Sigmoid colon (tissue), 7 donors: ENCODE measurements around the gene FOXK2. TPM values are rescaled to one million over a fixed set of nuclear protein-coding genes. Genes with fewer than 3 reads are reported as not detected.

Source experiments
- DNase-seq: peaks from one replicate; pipeline ENCODE4 v3.0.0-alpha.2; 2019
- H3K27ac ChIP-seq, 4 donors: fragments of 200-600 bp; sonication (generic); one replicate each; pipeline ENCODE4 v1.5.1; 2016 to 2019; ENCODE audit warnings: mild to moderate bottlenecking in 1 of 4
- H3K27me3 ChIP-seq, 3 donors: fragments of 200-600 bp; sonication (generic); one replicate each; pipeline ENCODE4 v1.5.1; 2019; ENCODE audit warnings: mild to moderate bottlenecking in 1 of 3
- H3K36me3 ChIP-seq, 4 donors: fragments of 200-600 bp; sonication (generic); one replicate each; pipeline ENCODE4 v1.5.1; 2016 to 2019
- H3K4me1 ChIP-seq, 4 donors: fragments of 200-600 bp; sonication (generic); one replicate each; pipeline ENCODE4 v1.5.1; 2017 to 2019
- H3K4me3 ChIP-seq, 4 donors: fragments of 200-600 bp; sonication (generic); one replicate each; pipeline ENCODE4 v1.5.1; 2017 to 2019; ENCODE audit warnings: mild to moderate bottlenecking in 2 of 4, moderate library complexity in 1 of 4
- H3K9me3 ChIP-seq, 4 donors: fragments of 200-600 bp in 3 of 4; sonication (generic) in 3 of 4; one replicate each; pipeline versions ENCODE4 v1.5.1 to v1.6.1; 2013 to 2019
- EP300 ChIP-seq, 4 donors: sonication (generic); formaldehyde crosslinking; IDR thresholded peaks; one replicate each; pipeline ENCODE4 v1.6.1; 2017; ENCODE audit warnings: antibody characterized with exemption in 4 of 4
- POLR2A ChIP-seq, 2 donors: fragments of 450-650 bp; IDR thresholded peaks; one replicate each; pipeline ENCODE4 v1.6.1; 2016; ENCODE audit warnings: antibody characterized with exemption in 2 of 2, mild to moderate bottlenecking in 2 of 2, moderate library complexity in 2 of 2
- POLR2AphosphoS5 ChIP-seq, 4 donors: sonication (generic); formaldehyde crosslinking; IDR thresholded peaks; one replicate each; pipeline ENCODE4 v1.6.1; 2017; ENCODE audit warnings: antibody characterized with exemption in 4 of 4
- WGBS, 2 donors: extraction: QIAGEN DNeasy Blood & Tissue Kit; methylation state at CpG; one replicate each; pipeline ENCODE4 v1.1.7; 2013; 5-methylcytosine and 5-hydroxymethylcytosine counted together
- intact Hi-C: fragments of 100-400 bp; cut with DNase I; formaldehyde crosslinking; loops from one replicate; pipeline ENCODE4 v1.15.1; 2023
- polyA plus RNA-seq, 3 donors: library from polyadenylated mRNA; stranded (reverse); fragments of 200-250 nt; gene quantifications; one replicate each; pipeline ENCODE4 v1.2.3, GENCODE V29; 2013
- total RNA-seq, 4 donors: library from RNA; depleted of rRNA; stranded (reverse); fragments of >200 nt; gene quantifications; one replicate each; pipeline ENCODE4 v1.1.0, GENCODE V29; 2016
- TF ChIP-seq, protein P1 (sequence below), 4 experiments: fragments of 450-650 bp in 3 of 4; fragments of 200-600 bp in 1 of 4; IDR thresholded peaks; one replicate each; pipeline ENCODE4 v1.5.1; 2016 to 2019; ENCODE audit warnings: antibody characterized with exemption in 4 of 4, mild to moderate bottlenecking in 3 of 4, moderate library complexity in 2 of 4
- donor health status: healthy with polysubstance abuse.
- donor health status: Bipolar disorder and iron deficiency.
- donor health status: healthy.

FOXK2 gene
- total and polyA plus RNA-seq, 7 donors = 10.2 to 56.8 (median 29.3) TPM

GRCh38 chr17:82615084-82616020 lies 95.8 kb downstream of the FOXK2 start:
- no peak overlapping the region for H3K4me3 ChIP-seq
- H3K36me3 ChIP-seq = peaks cover 13 to 76% (median 51%) of the 10 kb centered on the region in 4 donors
- no peaks in the 10 kb centered on the region for H3K4me1 ChIP-seq
- H3K27ac ChIP-seq = no peak overlapping the region
- no peaks in the 10 kb centered on the region for H3K27me3 ChIP-seq
- intact Hi-C loops = loop anchor here (2.0 kb wide), 1 partner anchor 27 kb away; no protein-coding TSS in a partner anchor
- WGBS, 2 donors = 94% methylated on average over 45 of the region's 45 CpGs
- H3K9me3 ChIP-seq = no peaks in the 10 kb centered on the region
- no peak for DNase-seq
- TF ChIP-seq POLR2AphosphoS5 (IDR thresholded peaks at IDR 0.05) = no peak
- no peak for TF ChIP-seq EP300 (IDR thresholded peaks at IDR 0.05)
- TF ChIP-seq, protein P1, sequence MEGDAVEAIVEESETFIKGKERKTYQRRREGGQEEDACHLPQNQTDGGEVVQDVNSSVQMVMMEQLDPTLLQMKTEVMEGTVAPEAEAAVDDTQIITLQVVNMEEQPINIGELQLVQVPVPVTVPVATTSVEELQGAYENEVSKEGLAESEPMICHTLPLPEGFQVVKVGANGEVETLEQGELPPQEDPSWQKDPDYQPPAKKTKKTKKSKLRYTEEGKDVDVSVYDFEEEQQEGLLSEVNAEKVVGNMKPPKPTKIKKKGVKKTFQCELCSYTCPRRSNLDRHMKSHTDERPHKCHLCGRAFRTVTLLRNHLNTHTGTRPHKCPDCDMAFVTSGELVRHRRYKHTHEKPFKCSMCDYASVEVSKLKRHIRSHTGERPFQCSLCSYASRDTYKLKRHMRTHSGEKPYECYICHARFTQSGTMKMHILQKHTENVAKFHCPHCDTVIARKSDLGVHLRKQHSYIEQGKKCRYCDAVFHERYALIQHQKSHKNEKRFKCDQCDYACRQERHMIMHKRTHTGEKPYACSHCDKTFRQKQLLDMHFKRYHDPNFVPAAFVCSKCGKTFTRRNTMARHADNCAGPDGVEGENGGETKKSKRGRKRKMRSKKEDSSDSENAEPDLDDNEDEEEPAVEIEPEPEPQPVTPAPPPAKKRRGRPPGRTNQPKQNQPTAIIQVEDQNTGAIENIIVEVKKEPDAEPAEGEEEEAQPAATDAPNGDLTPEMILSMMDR (IDR thresholded peaks at IDR 0.05) = no peak
- no peak for TF ChIP-seq POLR2A (IDR thresholded peaks at IDR 0.05)

- Histone ChIP-seq H3K27me3 (no peaks in the 10 kb centered on the region), H3K9me3 (no peaks in the 10 kb centered on the region), H3K4me3 (no peak overlapping the region), H3K4me1 (no peaks in the 10 kb centered on the region), H3K36me3 (peaks cover 13 to 76% (median 56%) of the 10 kb centered on the region in 4 donors), H3K27ac (no peak overlapping the region)
- intact Hi-C loops = loop anchor here (2.0 kb wide), 1 partner anchor 27 kb away; no protein-coding TSS in a partner anchor
- no peak for DNase-seq
- TF ChIP-seq EP300 (IDR thresholded peaks at IDR 0.05) (no peak), POLR2AphosphoS5 (IDR thresholded peaks at IDR 0.05) (no peak), POLR2A (IDR thresholded peaks at IDR 0.05) (no peak)
- TF ChIP-seq, protein P1 (IDR thresholded peaks at IDR 0.05) = no peak
- 89 to 93% methylated on average over 22 of the region's 22 CpGs for WGBS, 2 donors
Observed at GRCh38 chr17:82616021-82616711, 96.6 kb downstream of the FOXK2 start.

GRCh38 chr17:82619211-82619610 lies 99.7 kb downstream of the FOXK2 start:
- H3K4me3 ChIP-seq = no peak overlapping the region
- H3K9me3 ChIP-seq = no peaks in the 10 kb centered on the region
- no peaks in the 10 kb centered on the region for H3K4me1 ChIP-seq
- intact Hi-C loops = no loop called here
- 92 to 94% methylated on average over 7 of the region's 7 CpGs for WGBS, 2 donors
- TF ChIP-seq POLR2AphosphoS5 (IDR thresholded peaks at IDR 0.05) = no peak
- no peak for TF ChIP-seq POLR2A (IDR thresholded peaks at IDR 0.05)
- TF ChIP-seq, protein P1 (IDR thresholded peaks at IDR 0.05) = no peak
- no peak for TF ChIP-seq EP300 (IDR thresholded peaks at IDR 0.05)
- peaks cover 13 to 99% (median 73%) of the 10 kb centered on the region in 4 donors for H3K36me3 ChIP-seq
- no peaks in the 10 kb centered on the region for H3K27me3 ChIP-seq
- no peak overlapping the region for H3K27ac ChIP-seq
- DNase-seq = no peak

- Histone ChIP-seq H3K36me3 (peaks cover 13 to 99% (median 77%) of the 10 kb centered on the region in 4 donors), H3K27me3 (no peaks in the 10 kb centered on the region), H3K9me3 (no peaks in the 10 kb centered on the region), H3K27ac (no peak overlapping the region), H3K4me3 (no peak overlapping the region), H3K4me1 (no peaks in the 10 kb centered on the region)
- TF ChIP-seq EP300 (IDR thresholded peaks at IDR 0.05) (no peak), POLR2AphosphoS5 (IDR thresholded peaks at IDR 0.05) (no peak), POLR2A (IDR thresholded peaks at IDR 0.05) (no peak)
- TF ChIP-seq, protein P1 (IDR thresholded peaks at IDR 0.05) = no peak
- WGBS, 2 donors = 85 to 90% methylated on average over 10 of the region's 10 CpGs
- no peak for DNase-seq
- intact Hi-C loops = no loop called here
Observed at GRCh38 chr17:82619641-82620040, 100.1 kb downstream of the FOXK2 start.
